Jurkat, Clone E6-1 (cell line): Measurements from ENCODE around the gene ZMAT2. TPM values are rescaled to one million over a fixed set of nuclear protein-coding genes. Genes with fewer than 3 reads are reported as not detected.
"Not testable (repeated sequence)": the region's sequence is repeated elsewhere in the genome, so short reads cannot be mapped to it uniquely, and the experiment has no call there.

Source experiments
- DNase-seq: peaks from one replicate; pipeline ENCODE4 v3.0.0-alpha.2; 2011; ENCODE audit warnings: low read depth, low spot score
- H3K4me3 ChIP-seq: 2 replicates; pipeline ENCODE4 v1.5.1; 2011; ENCODE audit warnings: mild to moderate bottlenecking, low read length, control low read depth, moderate library complexity
- polyA plus RNA-seq: library from polyadenylated mRNA; unstranded; fragments of >200 nt; gene quantifications from one replicate; pipeline ENCODE4 v1.2.1, GENCODE V29; 2012; ENCODE audit warnings: missing spikeins; ENCODE audit not compliant: insufficient read length, insufficient read depth

ZMAT2 gene, protein sequence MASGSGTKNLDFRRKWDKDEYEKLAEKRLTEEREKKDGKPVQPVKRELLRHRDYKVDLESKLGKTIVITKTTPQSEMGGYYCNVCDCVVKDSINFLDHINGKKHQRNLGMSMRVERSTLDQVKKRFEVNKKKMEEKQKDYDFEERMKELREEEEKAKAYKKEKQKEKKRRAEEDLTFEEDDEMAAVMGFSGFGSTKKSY
- 187 TPM for polyA plus RNA-seq

DNA sequence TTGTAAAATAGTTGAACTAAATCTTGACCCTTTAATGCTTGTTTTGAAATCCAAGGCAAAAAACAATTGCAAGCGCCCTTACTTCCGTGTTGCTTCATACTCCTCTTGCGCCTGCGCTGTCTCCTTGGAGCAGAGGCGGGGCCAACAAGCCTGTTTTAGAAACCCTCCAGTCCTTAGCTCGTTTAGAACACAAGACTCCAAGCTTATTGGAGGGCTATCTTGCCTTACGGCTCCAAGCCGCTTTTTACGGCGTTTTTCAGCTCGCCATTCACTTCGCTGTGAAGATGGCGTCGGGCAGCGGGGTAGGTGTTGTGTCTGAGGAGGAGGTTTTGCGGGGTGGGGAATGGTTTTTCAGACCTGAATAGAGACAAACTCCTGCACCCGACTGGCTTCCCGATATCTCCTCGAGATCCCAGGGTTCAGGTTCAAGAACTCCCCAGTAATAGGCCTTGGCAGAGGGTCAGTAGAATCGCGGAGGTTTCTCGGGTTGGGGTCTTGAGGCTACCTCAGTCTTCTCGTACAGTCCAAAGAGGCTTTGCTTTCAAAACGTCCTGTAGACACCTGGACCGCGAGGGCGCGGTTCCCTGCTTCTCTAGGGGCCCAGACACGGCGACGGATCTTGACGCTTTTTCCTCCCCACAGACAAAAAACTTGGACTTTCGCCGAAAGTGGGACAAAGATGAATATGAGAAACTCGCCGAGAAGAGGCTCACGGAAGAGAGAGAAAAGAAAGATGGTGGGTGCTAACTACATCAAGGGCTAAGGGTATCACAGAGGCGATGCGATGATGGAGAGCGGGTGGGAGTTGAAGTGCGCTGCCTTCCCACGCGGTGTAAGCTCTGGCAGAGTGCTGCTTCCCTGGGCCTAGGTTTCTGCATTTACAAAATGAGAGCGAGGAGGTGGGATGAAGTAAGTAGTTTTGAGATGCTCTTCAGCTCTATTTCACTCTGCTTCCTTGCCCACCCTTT is at the start of gene ZMAT2:
ZMAT2 (plus strand) TSS at position 271 of the 968 bp plus-strand sequence; CDS start at position 285, 14 bp downstream.
- DNase-seq = peak; percentile 98
- peak within 1 kb of the TSS; percentile 95 for H3K4me3 ChIP-seq

DNA sequence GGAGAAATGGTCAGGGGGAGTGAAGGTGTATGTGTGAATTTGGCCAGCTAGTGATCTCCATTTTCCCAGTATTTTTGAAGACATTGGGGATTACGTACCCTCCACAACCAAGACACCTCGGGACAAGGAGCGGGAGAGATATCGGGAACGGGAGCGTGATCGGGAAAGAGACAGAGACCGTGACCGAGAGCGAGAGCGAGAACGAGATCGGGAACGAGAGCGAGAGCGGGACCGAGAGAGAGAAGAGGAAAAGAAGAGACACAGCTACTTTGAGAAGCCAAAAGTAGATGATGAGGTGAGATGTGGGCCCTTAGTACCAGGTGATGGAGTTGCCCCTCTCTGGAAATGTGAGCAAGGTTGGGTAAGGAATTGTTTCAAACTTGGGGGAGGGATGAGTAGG is 41.4 kb upstream of the ZMAT2 start:
- DNase-seq = no peak
- no peak overlapping the region for H3K4me3 ChIP-seq

DNA sequence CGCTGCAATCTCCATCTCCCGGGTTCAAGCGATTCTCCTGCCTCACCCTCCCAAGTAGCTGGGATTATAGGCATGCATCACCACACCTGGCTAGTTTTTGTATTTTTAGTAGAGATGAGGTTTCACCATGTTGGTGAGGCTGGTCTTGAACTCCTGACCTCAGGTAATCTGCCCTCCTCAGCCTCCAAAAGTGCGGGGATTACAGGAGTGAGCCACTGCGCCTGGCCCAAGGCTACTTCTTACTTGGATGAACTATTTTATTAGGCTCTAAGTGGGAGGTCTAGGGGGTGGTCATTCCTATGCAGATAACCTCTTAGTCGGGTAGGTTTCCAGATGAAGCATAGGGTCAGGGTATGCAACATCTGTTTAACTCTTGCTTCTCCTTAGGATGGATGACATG is 39.9 kb upstream of the ZMAT2 start:
- not testable (repeated sequence) for DNase-seq, H3K4me3 ChIP-seq

DNA sequence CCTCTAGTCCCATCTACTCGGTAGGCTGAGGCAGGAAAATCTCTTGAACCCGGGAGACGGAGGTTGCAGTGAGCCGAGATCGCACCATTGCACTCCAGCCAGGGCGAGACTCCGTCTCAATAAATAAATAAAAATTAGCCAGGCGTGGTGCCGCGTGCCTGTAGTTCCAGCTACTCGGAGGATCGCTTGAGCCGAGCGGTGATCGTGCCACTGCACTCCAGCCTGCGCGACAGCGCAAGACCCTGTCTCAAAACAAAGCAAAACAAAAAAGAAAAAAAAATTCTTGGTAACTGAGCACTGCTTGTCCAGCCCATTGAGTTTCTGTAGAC is 36.3 kb upstream of the ZMAT2 start:
- peak overlapping the region; percentile 77 for H3K4me3 ChIP-seq
- DNase-seq = no peak

DNA sequence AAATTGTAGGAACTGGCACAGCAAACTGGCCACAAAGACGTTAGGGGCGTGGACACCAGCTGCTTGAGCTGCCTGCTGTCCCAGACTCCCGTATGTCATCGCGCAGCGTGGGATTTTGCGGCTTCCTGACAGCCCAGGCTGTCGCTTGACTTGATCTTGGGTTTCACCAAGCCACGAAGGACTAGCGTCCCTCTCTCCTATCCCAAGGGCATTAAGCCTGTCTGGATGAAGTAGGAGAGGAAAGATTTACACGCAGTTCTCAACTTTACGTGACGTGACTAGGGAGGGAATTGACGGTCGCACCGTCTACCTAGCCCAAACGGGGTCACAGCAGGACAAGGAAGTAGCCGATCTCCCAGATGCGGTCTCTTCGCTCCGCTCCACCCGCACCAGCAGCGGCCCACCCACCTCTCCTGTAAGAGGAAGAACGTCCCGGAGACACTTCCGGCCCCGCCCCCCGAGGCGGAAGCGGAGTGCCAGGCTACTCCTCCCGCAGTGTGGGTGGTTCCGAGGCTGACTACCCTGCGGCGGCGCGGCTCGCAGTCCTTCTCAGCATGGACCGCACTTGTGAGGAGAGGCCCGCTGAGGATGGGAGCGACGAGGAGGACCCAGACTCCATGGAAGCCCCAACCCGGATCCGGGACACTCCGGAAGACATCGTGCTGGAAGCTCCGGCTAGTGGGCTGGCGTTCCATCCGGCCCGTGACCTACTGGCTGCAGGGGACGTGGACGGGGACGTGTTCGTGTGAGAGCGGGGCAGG is 35.7 kb upstream of the ZMAT2 start, which contains the start of gene WDR55:
WDR55 (plus strand) TSS at position 546 of the 761 bp plus-strand sequence; CDS start at position 555, 9 bp downstream.
- DNase-seq = peak; percentile 83
- H3K4me3 ChIP-seq = peak within 1 kb of the TSS; percentile 77

DNA sequence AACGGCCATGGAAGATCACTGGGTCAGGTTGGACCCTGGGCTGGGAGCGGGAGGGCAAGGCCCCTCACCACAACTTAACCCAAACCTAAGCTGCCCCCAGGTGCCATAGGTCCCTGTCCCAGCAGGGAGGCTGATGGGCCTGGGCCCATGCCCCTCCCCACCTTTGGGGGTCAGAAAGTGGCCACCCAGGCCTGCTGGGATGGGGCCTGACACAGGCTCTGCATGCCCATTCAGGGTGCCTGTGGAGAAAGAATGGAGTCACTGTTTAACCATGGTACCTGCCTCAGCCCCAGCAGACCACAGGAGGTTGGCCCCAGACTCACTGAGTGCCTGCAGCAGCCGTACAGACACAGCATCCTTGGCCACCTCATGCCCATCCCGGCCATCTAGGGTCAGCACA is 29.2 kb upstream of the ZMAT2 start:
- DNase-seq, H3K4me3 ChIP-seq: not testable (repeated sequence)

DNA sequence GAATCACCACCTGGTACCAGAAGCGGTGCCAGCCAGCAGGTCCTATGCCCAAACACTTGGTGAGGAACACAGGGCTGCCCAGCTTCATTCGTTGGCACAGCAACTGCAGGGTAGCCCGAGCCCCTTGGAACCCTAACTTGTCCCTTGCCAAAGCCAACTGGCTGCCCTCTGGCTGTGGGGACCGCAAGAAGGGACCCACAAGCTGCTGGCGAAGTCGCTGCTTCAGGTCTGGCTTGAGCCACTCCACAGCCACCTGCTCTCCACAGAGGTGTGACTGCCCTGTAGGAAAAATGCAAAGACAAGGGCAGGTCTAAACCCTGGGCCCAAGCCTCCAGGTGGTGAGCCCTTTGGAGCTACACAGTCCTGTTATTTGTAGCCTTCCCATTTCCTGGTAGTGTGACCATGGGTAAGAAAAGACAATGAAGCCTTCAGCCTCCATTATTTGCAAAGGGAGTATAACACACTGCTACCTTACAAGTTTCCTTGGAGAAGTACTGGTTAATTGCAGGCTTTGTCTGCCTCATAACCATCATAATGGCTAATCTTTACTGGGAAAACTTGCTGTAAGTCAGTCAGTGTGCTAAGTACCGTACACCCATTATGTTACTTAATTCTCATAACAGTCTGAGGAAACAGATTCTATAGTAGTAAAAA is 28.6 kb upstream of the ZMAT2 start:
- no peak for DNase-seq

DNA sequence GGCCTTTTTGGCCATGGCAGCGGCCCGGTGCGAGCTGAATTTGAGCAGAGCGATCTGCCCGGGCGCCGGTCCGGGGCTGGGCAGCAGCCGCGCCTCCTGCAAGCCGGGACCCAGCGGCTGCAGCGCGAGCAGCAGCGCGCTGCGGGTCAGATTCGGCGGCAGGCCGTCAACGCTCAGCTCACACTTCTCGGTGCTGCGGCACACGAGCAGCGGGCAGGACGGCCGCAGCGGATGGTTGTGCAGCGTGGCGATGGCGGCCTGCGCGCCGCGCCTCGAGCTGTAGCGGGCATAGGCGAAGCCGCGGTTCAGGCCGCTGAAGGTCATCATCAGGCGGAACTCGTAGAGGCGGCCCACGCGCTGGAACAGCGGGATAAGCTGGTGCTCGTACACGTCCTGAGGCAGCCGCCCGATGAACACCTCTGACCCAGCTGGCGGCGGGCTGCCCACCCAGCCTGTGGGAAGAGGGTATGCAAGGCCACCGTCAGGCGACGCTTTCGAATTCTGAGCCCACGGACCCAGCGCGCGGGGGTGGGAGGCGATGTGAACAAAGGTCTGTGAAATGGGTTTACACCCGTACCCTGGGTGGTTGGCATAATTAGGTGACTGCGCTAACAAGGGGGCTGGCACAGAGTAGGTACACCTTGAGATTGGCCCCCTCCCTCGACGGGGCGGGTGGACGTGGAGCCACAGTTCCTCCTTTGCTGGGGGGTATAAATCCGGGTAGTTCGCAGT is 27.6 kb upstream of the ZMAT2 start:
- DNase-seq = no peak
- no peak overlapping the region for H3K4me3 ChIP-seq

More for the DNA sequence above, 28.6 kb upstream of the ZMAT2 start:
- no peak overlapping the region for H3K4me3 ChIP-seq

DNA sequence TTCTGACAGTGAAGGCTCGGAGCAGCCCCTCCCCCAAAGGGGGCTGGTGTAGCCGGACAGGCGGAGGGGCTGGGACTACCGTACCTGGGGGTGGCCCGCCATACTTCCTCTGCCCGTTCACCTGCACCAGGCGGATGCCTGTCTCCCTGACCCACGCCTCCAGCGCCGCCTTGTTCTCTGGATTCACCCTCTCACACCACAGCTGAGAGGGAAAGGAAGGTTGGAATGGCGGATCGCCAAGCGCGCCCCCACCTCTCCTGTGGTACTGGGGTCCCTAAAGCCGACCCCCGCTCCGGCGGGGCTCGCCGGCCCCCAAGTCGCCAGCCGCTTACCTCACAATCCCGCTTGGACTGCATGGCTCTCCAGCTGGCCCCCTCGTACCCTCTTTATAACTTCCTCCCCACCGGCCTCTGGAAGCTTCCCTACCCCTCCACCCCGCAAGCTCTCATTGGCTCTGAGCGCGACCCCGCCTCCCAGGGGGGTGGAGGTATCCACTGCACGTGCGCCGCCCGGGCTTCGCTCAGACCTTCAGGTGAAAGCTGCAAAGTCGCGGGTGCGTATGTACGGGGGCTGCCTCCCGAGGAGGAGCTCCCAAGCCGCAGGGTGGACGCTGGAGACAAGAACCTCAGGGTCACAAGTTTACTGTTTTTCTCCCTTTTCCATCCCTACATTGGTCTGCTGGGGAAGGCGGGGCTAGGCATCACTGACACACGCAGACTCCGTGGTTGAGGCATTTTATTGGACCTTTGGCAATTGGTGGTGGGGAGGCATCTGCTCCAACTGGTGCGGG is 26.9 kb upstream of the ZMAT2 start, which contains the start of gene DND1:
DND1 (minus strand) TSS at position 390 of the 790 bp plus-strand sequence; CDS start at position 356, 34 bp downstream.
- no peak within 1 kb of the TSS for H3K4me3 ChIP-seq
- no peak for DNase-seq

DNA sequence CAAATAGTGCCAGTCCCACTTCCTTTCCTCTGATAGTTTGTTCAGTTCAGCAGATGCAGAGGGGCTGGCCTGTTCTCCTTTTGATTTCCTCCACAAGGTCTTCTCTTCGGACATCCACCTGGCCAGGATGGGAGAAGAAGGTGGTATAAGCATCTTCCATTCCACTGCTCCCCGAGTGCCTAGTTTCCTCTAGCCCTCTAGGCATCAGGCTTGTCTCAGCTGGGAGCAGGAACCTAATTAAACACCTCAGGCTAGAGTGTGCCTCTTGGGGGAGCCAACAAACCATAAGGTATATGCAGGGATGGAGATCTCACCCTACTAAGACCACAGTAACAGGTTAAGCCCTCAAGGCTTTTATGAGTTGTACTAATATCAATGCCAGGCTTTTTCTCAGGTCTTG is 26.0 kb upstream of the ZMAT2 start:
- DNase-seq = no peak
- no peak overlapping the region for H3K4me3 ChIP-seq

DNA sequence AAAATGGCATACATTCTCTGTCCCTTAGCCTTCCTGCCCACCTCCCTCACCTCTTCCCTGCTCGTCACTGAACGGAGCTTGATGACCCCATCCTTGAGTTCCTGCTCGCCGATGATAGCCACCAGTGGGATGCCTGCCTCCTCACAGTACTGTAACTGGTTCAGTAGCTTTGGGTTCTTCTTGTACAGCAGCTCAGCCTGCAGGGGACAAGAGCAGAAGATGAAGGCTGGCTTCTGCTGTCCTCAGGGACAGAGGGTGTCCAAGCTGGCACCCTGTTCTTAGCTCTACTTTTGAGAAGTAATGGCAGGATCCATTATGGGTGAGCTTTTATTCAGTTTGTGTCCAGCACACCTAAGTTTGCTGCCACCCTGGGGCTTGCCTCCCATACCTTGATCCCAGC is 25.6 kb upstream of the ZMAT2 start:
- H3K4me3 ChIP-seq = no peak overlapping the region
- DNase-seq = no peak

DNA sequence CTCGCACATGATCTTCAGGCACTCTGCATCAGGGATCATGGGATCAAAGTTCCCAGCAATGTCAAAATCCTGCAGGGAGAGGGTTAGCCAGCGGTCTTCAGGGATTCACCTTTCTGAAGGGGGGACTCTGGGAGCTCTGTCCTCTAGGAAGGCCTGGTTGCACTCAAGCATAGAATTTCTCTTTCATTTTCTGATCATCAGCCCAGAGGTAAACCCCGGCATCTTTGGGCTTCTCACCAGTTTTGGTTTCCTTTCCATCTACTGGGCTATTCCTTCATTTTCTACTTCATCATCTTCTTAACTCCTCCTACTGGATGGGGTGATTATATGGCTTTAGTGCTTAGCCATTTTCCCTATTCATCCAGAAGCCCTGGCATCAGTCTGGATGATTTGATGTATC is 22.3 kb upstream of the ZMAT2 start:
- no peak for DNase-seq
- H3K4me3 ChIP-seq = no peak overlapping the region

DNA sequence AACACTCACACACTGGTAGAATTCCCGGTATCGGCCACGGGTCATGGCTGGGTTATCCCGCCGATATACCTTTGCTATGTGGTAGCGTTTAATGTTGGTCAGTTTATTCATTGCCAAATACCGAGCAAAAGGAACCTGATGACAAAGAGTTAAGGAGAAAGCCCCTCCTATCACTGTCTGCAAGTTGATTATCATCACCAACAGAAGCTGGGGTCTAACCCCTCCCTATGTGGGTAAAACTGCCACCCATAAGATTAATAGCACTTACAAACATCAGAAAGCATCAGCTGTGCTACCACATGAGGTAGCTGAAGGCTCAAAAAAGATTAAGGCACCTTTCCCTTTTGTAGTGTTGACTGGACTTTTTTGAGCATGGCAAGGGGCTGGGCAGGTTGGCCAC is 21.3 kb upstream of the ZMAT2 start:
- no peak for DNase-seq
- no peak overlapping the region for H3K4me3 ChIP-seq

DNA sequence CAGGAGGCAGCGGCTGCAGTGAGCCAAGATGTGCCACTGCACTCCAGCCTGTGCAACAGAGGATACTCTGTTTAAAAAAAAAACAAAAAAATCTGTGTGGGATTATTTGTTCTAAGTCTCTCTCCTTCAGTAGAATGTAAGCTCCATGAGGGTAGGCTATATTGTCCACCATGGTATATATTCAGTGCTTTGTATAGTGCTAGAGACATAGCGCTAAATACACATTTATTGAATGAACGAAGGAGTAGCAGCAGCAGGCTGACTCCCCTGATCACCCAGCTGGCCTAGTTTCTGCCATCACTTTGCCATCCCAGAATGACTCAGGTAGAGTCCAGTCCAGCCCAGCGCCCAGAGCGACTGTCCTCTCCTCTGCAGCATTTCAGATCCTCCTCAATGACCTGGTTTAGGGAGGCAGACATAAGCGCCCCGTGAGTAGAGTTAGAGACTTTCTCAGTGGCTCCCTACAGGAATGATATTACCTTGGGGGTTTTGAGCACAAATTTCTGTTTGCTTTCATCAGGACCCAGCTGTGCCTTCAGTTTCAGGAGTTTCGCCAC is 9.8 kb upstream of the ZMAT2 start:
- DNase-seq = no peak
- H3K4me3 ChIP-seq = peak overlapping the region; percentile 94

DNA sequence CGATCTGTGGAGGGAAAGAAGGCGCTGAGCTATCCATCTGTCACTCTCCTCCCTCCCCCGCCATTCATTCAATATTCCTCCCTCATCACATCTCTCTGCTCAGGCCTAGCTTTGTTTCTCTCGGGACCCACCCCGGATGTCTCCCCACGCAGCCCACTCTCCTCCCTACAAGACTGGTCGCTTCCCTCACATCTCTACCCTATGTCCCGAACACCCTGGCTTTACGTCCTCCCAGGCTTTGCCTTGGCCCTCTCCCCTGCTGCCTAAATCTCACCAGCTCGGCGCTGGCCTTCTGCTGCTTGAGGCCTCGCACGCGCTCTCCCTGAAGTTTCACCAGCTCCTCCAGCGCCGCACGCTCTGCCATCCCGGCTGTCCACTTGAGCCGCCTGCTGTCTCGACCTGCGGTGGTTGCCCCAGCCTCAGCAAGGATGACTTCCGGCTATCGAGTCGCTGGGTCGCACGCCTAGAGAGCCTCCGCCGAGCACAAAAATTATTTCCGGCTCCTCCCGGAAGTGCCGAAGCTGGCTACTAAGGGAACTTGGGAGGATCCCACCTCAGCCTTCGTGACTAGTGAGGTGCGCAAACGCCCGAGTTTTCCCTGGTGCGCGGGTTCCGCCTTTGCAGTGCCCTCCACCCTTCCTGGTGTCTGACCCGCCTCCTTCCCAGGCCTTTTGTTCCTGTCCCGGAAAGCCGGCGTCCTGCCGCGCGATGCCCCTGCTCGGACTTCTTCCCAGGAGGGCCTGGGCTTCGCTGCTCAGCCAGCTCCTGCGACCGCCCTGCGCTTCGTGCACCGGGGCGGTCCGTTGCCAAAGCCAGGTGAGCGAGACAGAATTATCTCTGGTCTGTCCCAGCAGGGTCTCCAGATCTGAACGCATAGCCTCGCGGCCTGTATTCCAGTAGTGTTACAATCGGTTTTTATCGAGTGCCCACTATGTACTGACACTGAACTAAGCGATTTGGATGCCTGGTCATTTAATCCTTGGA is 9.0 kb upstream of the ZMAT2 start, which contains the start of the genes HARS1 and HARS2:
HARS1 (minus strand) TSS at position 430 of the 984 bp plus-strand sequence; CDS start at position 364, 66 bp downstream.
HARS2 (plus strand) TSS at position 515 of the 984 bp plus-strand sequence; CDS start at position 709, 194 bp downstream.
- peak; percentile 86 for DNase-seq
- peak within 1 kb of the TSS; percentile 94 for H3K4me3 ChIP-seq

DNA sequence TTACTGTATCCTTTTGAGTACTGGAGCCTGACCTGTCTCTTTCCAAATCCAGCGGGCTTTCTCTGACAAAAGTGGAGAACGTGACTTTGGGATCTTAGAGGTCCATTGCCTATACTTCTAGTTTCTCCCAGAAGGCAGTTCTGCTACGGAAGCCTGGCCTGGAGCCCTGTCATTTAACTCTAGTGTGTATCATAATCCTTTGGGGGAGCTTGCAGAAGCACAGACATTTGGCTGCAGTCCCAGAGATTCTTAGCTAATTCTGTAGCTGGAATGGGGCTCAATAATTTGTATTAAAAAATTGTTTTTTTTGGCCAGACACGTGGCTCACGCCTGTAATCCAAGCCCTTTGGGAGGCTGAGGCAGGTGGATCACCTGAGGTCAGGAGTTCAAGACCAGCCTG is 6.0 kb upstream of the ZMAT2 start:
- no peak overlapping the region for H3K4me3 ChIP-seq
- no peak for DNase-seq
